Heart left ventricle (tissue), 13 donors: ENCODE results near the gene APOA5.

Experiments
- CTCF ChIP-seq, 12 donors: fragments of 200-600 bp; sonication (generic) in 4 of 12; IDR thresholded peaks; one replicate each; pipeline versions ENCODE4 v1.5.0 to v1.8.0; 2018 to 2022; ENCODE audit warnings: antibody characterized with exemption in 12 of 12, mild to moderate bottlenecking in 5 of 12
- POLR2A ChIP-seq, 2 donors: fragments of 450-650 bp; IDR thresholded peaks; one replicate each; pipeline ENCODE4 v1.6.1; 2017; ENCODE audit warnings: antibody characterized with exemption in 2 of 2, mild to moderate bottlenecking in 2 of 2, moderate library complexity in 2 of 2
- donor health status: ischemic (EF 13 %, LVEDD 7.1; RV severe dilation, severe dysfunction).
- donor health status: DM: no; HTN: yes; CAD: no.
- donor health status: DM: no; HTN: no; CAD: no.
- donor health status: ischemic (EF 25% LVEDD 6.9; RV normal size, moderate dysfunction).
- donor health status: ischemic (EF 25% LVEDD 5.7; RV mildly dilated, moderate dysfunction).
- donor health status: ischemic (EF 35%, LVEDD 5.7; RV mildly dilated, moderate dysfunction).
- donor health status: nonischemic (EF 11% LVEDD 7.7; RV severe dilation, severe dysfunction).
- donor health status: DM: yes; HTN: yes; CAD: no.
- donor health status: PGD.
- donor health status: ischemic (EF 29% LVEDD 5.4; RV normal size, mild dysfunction).
- donor health status: nonischemic (EF 23%, LVEDD 6.1; RV moderate dilation, normal function).

GRCh38 chr11:116840746-116841296 lies 49.1 kb upstream of the APOA5 start:
- no peak for TF ChIP-seq POLR2A (IDR thresholded peaks at IDR 0.05)
- no peak for TF ChIP-seq CTCF (IDR thresholded peaks at IDR 0.05)
